ENCODE measurements around the gene VEPH1. TPM values are rescaled to one million over a fixed set of nuclear protein-coding genes. Genes with fewer than 3 reads are reported as not detected.

Gene VEPH1
- total RNA-seq, 1 experiment from 2014 or later, result 7.7 TPM

DNA sequence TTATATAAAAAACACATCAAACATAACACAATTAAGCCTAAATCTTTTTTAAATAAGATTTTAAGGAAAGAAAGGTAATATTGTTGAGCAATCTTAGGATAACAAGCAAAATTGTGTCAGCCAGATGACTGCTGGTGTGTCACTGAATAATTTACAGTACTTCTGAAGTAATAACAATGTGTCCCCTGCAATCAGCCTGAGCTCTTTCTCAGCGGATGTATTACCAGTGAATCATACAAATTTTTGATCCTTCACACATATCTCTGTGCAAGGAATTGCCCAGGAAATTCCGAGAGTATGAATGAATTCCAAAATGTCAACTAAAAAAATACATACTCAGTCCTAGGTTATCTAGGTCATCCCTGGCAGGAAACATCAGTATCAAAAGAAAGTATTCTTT is 143.2 kb downstream of the VEPH1 start:
- H3K79me1 ChIP-seq (ENCODE audit: insufficient read depth, low read depth, low read length, poor library complexity, severe bottlenecking), result no peaks in the 10 kb centered on the region
- H3K27ac Mint-ChIP-seq, result no peak overlapping the region
- H3K27ac ChIP-seq (ENCODE audit: insufficient read length, low read depth, low read length), result no peak overlapping the region
- TF ChIP-seq, protein P1, sequence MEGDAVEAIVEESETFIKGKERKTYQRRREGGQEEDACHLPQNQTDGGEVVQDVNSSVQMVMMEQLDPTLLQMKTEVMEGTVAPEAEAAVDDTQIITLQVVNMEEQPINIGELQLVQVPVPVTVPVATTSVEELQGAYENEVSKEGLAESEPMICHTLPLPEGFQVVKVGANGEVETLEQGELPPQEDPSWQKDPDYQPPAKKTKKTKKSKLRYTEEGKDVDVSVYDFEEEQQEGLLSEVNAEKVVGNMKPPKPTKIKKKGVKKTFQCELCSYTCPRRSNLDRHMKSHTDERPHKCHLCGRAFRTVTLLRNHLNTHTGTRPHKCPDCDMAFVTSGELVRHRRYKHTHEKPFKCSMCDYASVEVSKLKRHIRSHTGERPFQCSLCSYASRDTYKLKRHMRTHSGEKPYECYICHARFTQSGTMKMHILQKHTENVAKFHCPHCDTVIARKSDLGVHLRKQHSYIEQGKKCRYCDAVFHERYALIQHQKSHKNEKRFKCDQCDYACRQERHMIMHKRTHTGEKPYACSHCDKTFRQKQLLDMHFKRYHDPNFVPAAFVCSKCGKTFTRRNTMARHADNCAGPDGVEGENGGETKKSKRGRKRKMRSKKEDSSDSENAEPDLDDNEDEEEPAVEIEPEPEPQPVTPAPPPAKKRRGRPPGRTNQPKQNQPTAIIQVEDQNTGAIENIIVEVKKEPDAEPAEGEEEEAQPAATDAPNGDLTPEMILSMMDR (conservative IDR thresholded peaks at IDR 0.05), result no peak
- no peak overlapping the region for H2BK15ac ChIP-seq (ENCODE audit: low read depth, low read length)
- peaks cover under 1 to 3% of the 10 kb centered on the region in 2 experiments; a peak in 3 of 4 replicates for H3K4me1 Mint-ChIP-seq
- no peak overlapping the region for H3K14ac ChIP-seq (ENCODE audit: insufficient read depth, low read length)
- H3K23ac ChIP-seq (ENCODE audit: insufficient read length, low read depth, low read length), result no peak overlapping the region
- H4K8ac ChIP-seq (replicated peaks; ENCODE audit: insufficient read length, low read depth, low read length), result no peak overlapping the region
- H3K27me3 Mint-ChIP-seq (ENCODE audit: low read depth), result no peaks in the 10 kb centered on the region; the same call in 1 of the 2 replicates
- WGBS (ENCODE audit: extremely low coverage, insufficient read length, low lambda C conversion rate), result no CpG with 5 or more reads among the region's 2 CpGs
- H3K9ac ChIP-seq (ENCODE audit: extremely low read depth, insufficient read length, low read length), result no peak overlapping the region
- H2BK5ac ChIP-seq (ENCODE audit: insufficient read length, low read length), result no peak overlapping the region
- H2AK5ac ChIP-seq (ENCODE audit: insufficient read length, low read length), result no peak overlapping the region
- no peaks in the 10 kb centered on the region for H3K27me3 ChIP-seq (ENCODE audit: insufficient read depth, low read length)
- H4K91ac ChIP-seq (ENCODE audit: insufficient read length, low read depth, low read length), result no peak overlapping the region
- H3K79me2 ChIP-seq (ENCODE audit: insufficient read depth, low read length), result no peaks in the 10 kb centered on the region
- H2BK20ac ChIP-seq (ENCODE audit: low read depth, low read length, poor library complexity, severe bottlenecking), result no peak overlapping the region
- no peak overlapping the region for H3K4ac ChIP-seq (ENCODE audit: low read depth, low read length)
- no peak overlapping the region for H2BK12ac ChIP-seq (ENCODE audit: insufficient read length, low read depth, low read length)
- no peak overlapping the region for H3K56ac ChIP-seq (ENCODE audit: insufficient read length, low read depth, low read length)
- DNase-seq, result no peak
- H2AFZ ChIP-seq (ENCODE audit: low read length), result no peak overlapping the region
- no peaks in the 10 kb centered on the region for H3K9me3 Mint-ChIP-seq
- no peak overlapping the region for H3K4me3 Mint-ChIP-seq
- no peak overlapping the region for H3K18ac ChIP-seq (ENCODE audit: insufficient read length, low read depth, low read length)
- no peaks in the 10 kb centered on the region for H3K23me2 ChIP-seq (ENCODE audit: insufficient read length, low read depth, low read length, poor library complexity, severe bottlenecking)
- H4K20me1 ChIP-seq (ENCODE audit: control insufficient read depth, insufficient read depth, insufficient read length), result no peaks in the 10 kb centered on the region
- H3T11ph ChIP-seq (ENCODE audit: low read length), result no peak overlapping the region
- no peak overlapping the region for H2BK120ac ChIP-seq (ENCODE audit: low read depth, low read length, poor library complexity, severe bottlenecking)
- no peaks in the 10 kb centered on the region for H3K36me3 Mint-ChIP-seq (ENCODE audit: insufficient read depth in 1 of 3, low read depth in 3 of 3)
- no peak overlapping the region for H4K5ac ChIP-seq (ENCODE audit: insufficient read length, low read depth, low read length)
- H3K4me1 ChIP-seq (ENCODE audit: insufficient read depth, low read length), result no peaks in the 10 kb centered on the region
- H3K9me3 ChIP-seq (ENCODE audit: control insufficient read depth, low read depth, low read length), result no peaks in the 10 kb centered on the region
- no peak overlapping the region for H3K4me2 ChIP-seq (ENCODE audit: insufficient read depth, insufficient read length, low read length)
